Upper lobe of left lung (tissue), 4 donors: ENCODE data around the gene QRFP.

ENCODE experiments used
- EP300 ChIP-seq, 4 donors: sonication (generic); formaldehyde crosslinking; IDR thresholded peaks; one replicate each; pipeline ENCODE4 v1.5.1; 2017; ENCODE audit warnings: antibody characterized with exemption in 4 of 4, control low read depth in 2 of 4
- POLR2A ChIP-seq, 4 donors: fragments of 450-650 bp; IDR thresholded peaks; one replicate each; pipeline ENCODE4 v1.5.1; 2016 to 2017; ENCODE audit warnings: antibody characterized with exemption in 4 of 4, mild to moderate bottlenecking in 2 of 4
- POLR2AphosphoS5 ChIP-seq, 2 donors: sonication (generic); formaldehyde crosslinking; IDR thresholded peaks; one replicate each; pipeline ENCODE4 v1.5.1; 2017; ENCODE audit warnings: antibody characterized with exemption in 2 of 2
- TF ChIP-seq, protein P1 (sequence below), 6 experiments: fragments of 450-650 bp in 4 of 6; fragments of 200-600 bp in 2 of 6; sonication (generic) in 2 of 6; IDR thresholded peaks; one replicate each; pipeline ENCODE4 v1.5.1; 2016 to 2019; ENCODE audit warnings: antibody characterized with exemption in 6 of 6

DNA sequence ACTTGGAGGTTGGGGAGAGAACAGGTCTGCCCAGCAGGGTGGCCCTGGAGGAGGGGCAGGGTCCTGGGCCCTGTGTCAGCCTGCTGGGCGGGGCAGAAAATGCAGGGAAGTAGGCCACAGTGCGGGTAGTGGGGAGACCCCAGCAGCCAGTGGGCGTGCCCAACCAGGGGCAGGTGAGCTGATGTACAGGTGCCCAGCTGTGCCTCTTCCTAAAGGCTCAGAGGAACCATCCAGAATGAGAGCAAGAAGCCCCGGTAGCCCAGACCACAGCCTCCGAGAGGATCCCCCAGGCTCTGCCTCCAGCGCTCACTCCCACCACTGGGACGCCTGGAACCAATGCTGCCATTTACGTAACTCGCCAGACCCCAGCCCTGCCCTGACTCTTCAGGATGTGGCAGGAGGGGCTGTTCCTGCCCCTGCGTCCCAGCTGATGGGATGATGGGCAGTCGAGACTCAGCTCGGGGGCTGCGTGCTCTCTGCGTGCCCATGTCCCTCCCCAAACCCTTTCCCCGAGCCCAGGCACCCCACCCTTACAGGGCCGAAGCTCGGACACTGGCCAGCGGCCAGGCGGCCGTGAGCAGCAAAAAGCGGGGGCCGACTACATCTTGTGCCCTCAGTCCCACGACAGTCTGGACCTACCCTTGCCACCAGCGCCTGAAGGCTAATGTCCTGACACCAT lies 17.9 kb upstream of the QRFP start:
- TF ChIP-seq, protein P1, sequence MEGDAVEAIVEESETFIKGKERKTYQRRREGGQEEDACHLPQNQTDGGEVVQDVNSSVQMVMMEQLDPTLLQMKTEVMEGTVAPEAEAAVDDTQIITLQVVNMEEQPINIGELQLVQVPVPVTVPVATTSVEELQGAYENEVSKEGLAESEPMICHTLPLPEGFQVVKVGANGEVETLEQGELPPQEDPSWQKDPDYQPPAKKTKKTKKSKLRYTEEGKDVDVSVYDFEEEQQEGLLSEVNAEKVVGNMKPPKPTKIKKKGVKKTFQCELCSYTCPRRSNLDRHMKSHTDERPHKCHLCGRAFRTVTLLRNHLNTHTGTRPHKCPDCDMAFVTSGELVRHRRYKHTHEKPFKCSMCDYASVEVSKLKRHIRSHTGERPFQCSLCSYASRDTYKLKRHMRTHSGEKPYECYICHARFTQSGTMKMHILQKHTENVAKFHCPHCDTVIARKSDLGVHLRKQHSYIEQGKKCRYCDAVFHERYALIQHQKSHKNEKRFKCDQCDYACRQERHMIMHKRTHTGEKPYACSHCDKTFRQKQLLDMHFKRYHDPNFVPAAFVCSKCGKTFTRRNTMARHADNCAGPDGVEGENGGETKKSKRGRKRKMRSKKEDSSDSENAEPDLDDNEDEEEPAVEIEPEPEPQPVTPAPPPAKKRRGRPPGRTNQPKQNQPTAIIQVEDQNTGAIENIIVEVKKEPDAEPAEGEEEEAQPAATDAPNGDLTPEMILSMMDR (IDR thresholded peaks at IDR 0.05), result no peak
- TF ChIP-seq POLR2AphosphoS5 (IDR thresholded peaks at IDR 0.05), result no peak
- TF ChIP-seq POLR2A (IDR thresholded peaks at IDR 0.05), result no peak
- TF ChIP-seq EP300 (IDR thresholded peaks at IDR 0.05), result no peak
